Fibroblast of skin of scalp (primary cell): ENCODE data around the gene UBE2L3.
"Not testable (repeated sequence)": the region's sequence is repeated elsewhere in the genome, so short reads cannot be mapped to it uniquely, and the experiment has no call there.

ENCODE experiments used
- DNase-seq: peaks from one replicate; pipeline ENCODE4 v3.0.0-alpha.2; 2013

The UBE2L3 gene

GRCh38 chr22:21603973-21604372 is 36.5 kb downstream of the UBE2L3 start:
- DNase-seq = no peak

GRCh38 chr22:21605887-21606564 is 38.5 kb downstream of the UBE2L3 start:
- DNase-seq = no peak

GRCh38 chr22:21606775-21607174 is 39.3 kb downstream of the UBE2L3 start:
- no peak for DNase-seq

GRCh38 chr22:21609556-21610157 is 42.1 kb downstream of the UBE2L3 start:
- DNase-seq = not testable (repeated sequence)

GRCh38 chr22:21611210-21611977 is 43.9 kb downstream of the UBE2L3 start:
- DNase-seq = no peak

GRCh38 chr22:21612858-21613257 is 45.3 kb downstream of the UBE2L3 start:
- no peak for DNase-seq

GRCh38 chr22:21613553-21614233 is 46.2 kb downstream of the UBE2L3 start:
- no peak for DNase-seq

- DNase-seq = no peak
Measured at GRCh38 chr22:21615731-21616130, 48.2 kb downstream of the UBE2L3 start.

- not testable (repeated sequence) for DNase-seq
Measured at GRCh38 chr22:21617337-21617736, 49.8 kb downstream of the UBE2L3 start.

GRCh38 chr22:21621025-21621424 is 53.5 kb downstream of the UBE2L3 start:
- no peak for DNase-seq

GRCh38 chr22:21622011-21622918 is 54.8 kb downstream of the UBE2L3 start:
- no peak for DNase-seq

GRCh38 chr22:21622919-21623647 is 55.6 kb downstream of the UBE2L3 start:
- no peak for DNase-seq

- DNase-seq = no peak
Measured at GRCh38 chr22:21623648-21623970, 56.1 kb downstream of the UBE2L3 start.

- DNase-seq = no peak
Measured at GRCh38 chr22:21624120-21624879, 56.8 kb downstream of the UBE2L3 start.

- no peak for DNase-seq
Measured at GRCh38 chr22:21624880-21625791, 57.6 kb downstream of the UBE2L3 start.

- no peak for DNase-seq
Measured at GRCh38 chr22:21626073-21626734, 58.7 kb downstream of the UBE2L3 start.

GRCh38 chr22:21626735-21627469 is 59.4 kb downstream of the UBE2L3 start:
- no peak for DNase-seq
